Midbrain (tissue), 1 donor: ENCODE measurements around the gene ANK3.
"Not testable (repeated sequence)": the region's sequence is repeated elsewhere in the genome, so short reads cannot be mapped to it uniquely, and the experiment has no call there.

Source experiments
- DNase-seq: peaks from one replicate; lab custom pipeline; 2025; lab: John Stamatoyannopoulos, UW

The ANK3 gene

GRCh38 chr10:60086421-60086820 is 303.3 kb downstream of the ANK3 start:
- DNase-seq, result no peak

- no peak for DNase-seq
These were observed 306.8 kb downstream of the ANK3 start for GRCh38 chr10:60082744-60083344.

- DNase-seq, result no peak
These were observed 307.3 kb downstream of the ANK3 start for GRCh38 chr10:60082341-60082740.

- no peak for DNase-seq
These were observed 315.7 kb downstream of the ANK3 start for GRCh38 chr10:60073781-60074656.

GRCh38 chr10:60073397-60073780 is 316.3 kb downstream of the ANK3 start:
- DNase-seq, result no peak

- DNase-seq, result no peak
These were observed 320.4 kb downstream of the ANK3 start for GRCh38 chr10:60069311-60069710.

- DNase-seq, result no peak
These were observed 339.3 kb downstream of the ANK3 start for GRCh38 chr10:60050366-60050765.

- DNase-seq, result peak; percentile 18
These were observed 341.6 kb downstream of the ANK3 start for GRCh38 chr10:60048091-60048501.

GRCh38 chr10:60045571-60045970 is 344.1 kb downstream of the ANK3 start:
- DNase-seq, result no peak

GRCh38 chr10:60044971-60045370 is 344.7 kb downstream of the ANK3 start:
- DNase-seq, result no peak

- DNase-seq, result no peak
These were observed 345.4 kb downstream of the ANK3 start for GRCh38 chr10:60044242-60044641.

- DNase-seq, result no peak
These were observed 346.0 kb downstream of the ANK3 start for GRCh38 chr10:60043561-60044241.

GRCh38 chr10:60042914-60043313 is 346.8 kb downstream of the ANK3 start:
- DNase-seq, result no peak

- no peak for DNase-seq
These were observed 347.4 kb downstream of the ANK3 start for GRCh38 chr10:60042262-60042661.

GRCh38 chr10:60041489-60042133 is 348.1 kb downstream of the ANK3 start:
- no peak for DNase-seq

- no peak for DNase-seq
These were observed 349.5 kb downstream of the ANK3 start for GRCh38 chr10:60040014-60040662.

- DNase-seq, result no peak
These were observed 353.7 kb downstream of the ANK3 start for GRCh38 chr10:60035984-60036383.

GRCh38 chr10:60035375-60035774 is 354.3 kb downstream of the ANK3 start:
- not testable (repeated sequence) for DNase-seq

- peak; percentile 23 for DNase-seq
These were observed 357.0 kb downstream of the ANK3 start for GRCh38 chr10:60032723-60033122.

- no peak for DNase-seq
These were observed 358.0 kb downstream of the ANK3 start for GRCh38 chr10:60031664-60032063.

GRCh38 chr10:60031183-60031582 is 358.5 kb downstream of the ANK3 start:
- no peak for DNase-seq

GRCh38 chr10:60029475-60029874 is 360.2 kb downstream of the ANK3 start:
- DNase-seq, result no peak
